ENCODE measurements around the gene TXNRD1.

TXNRD1 gene

GRCh38 chr12:104347374-104348075, 131.9 kb downstream of the TXNRD1 start (continued):
- no peak for TF ChIP-seq GLI2 (tag by site-specific recombination; IDR thresholded peaks at IDR 0.05; ENCODE audit: borderline replicate concordance, low read depth)

- Histone ChIP-seq H3K4me3 (ENCODE audit: low read depth, low read length) (no peak overlapping the region), H3K9me3 (ENCODE audit: control insufficient read depth, insufficient read depth, low read depth, low read length) (no peaks in the 10 kb centered on the region), H3K4me1 (ENCODE audit: control insufficient read depth, insufficient read depth, low read length) (no peaks in the 10 kb centered on the region), H3K27ac (ENCODE audit: extremely low read depth, low read depth, low read length) (no peak overlapping the region), H3K36me3 (ENCODE audit: control insufficient read depth in 2 of 2, insufficient read depth in 1 of 2, low read length in 2 of 2) (peaks cover 16 to 68% of the 10 kb centered on the region in 2 experiments; a peak in 2 of 3 replicates)
- ChIA-PET POLR2A (no interaction called here), CTCF (interaction anchor here (1.0 kb wide), 1 partner anchor 10 kb away, joined by 7 read pairs; no protein-coding TSS in a partner anchor)
- TF ChIP-seq ZIC2 (tag by site-specific recombination; IDR thresholded peaks at IDR 0.05) (no peak), ZNF558 (tag by site-specific recombination; IDR thresholded peaks at IDR 0.05) (no peak)
Observed at GRCh38 chr12:104348283-104348993, 132.9 kb downstream of the TXNRD1 start.

GRCh38 chr12:104348994-104349494, 133.5 kb downstream of the TXNRD1 start:
- Histone ChIP-seq H3K36me3 (ENCODE audit: control insufficient read depth in 2 of 2, insufficient read depth in 1 of 2, low read length in 2 of 2) (peaks cover 14 to 68% of the 10 kb centered on the region in 2 experiments; a peak in 2 of 3 replicates), H3K9me3 (ENCODE audit: control insufficient read depth, insufficient read depth, low read depth, low read length) (no peaks in the 10 kb centered on the region), H3K27ac (ENCODE audit: extremely low read depth, low read depth, low read length) (no peak overlapping the region), H3K4me1 (ENCODE audit: control insufficient read depth, insufficient read depth, low read length) (no peaks in the 10 kb centered on the region), H3K4me3 (ENCODE audit: low read depth, low read length) (no peak overlapping the region)
- ChIA-PET CTCF (interaction anchor here (1.0 to 1.1 kb wide), 2 partner anchors 10 to 33 kb away, joined by 5 to 7 read pairs; no protein-coding TSS in a partner anchor), POLR2A (no interaction called here)
- no peak for TF ChIP-seq ZNF426 (tag by site-specific recombination; IDR thresholded peaks at IDR 0.05)
- no peak for TF ChIP-seq ZNF747 (tag by site-specific recombination; IDR thresholded peaks at IDR 0.05)
- TF ChIP-seq ZNF560 (tag by site-specific recombination; IDR thresholded peaks at IDR 0.05; ENCODE audit: borderline replicate concordance): no peak

- Histone ChIP-seq H3K27ac (ENCODE audit: extremely low read depth, low read depth, low read length) (no peak overlapping the region), H3K4me3 (ENCODE audit: low read depth, low read length) (no peak overlapping the region), H3K9me3 (ENCODE audit: control insufficient read depth, insufficient read depth, low read depth, low read length) (no peaks in the 10 kb centered on the region), H3K36me3 (ENCODE audit: control insufficient read depth in 2 of 2, insufficient read depth in 1 of 2, low read length in 2 of 2) (peaks cover 14 to 77% of the 10 kb centered on the region in 2 experiments; a peak in 2 of 3 replicates), H3K4me1 (ENCODE audit: control insufficient read depth, insufficient read depth, low read length) (no peaks in the 10 kb centered on the region)
- ChIA-PET CTCF (interaction anchor here (0.6 to 1.1 kb wide), 2 partner anchors 11 to 32 kb away, joined by 3 to 5 read pairs; no protein-coding TSS in a partner anchor), POLR2A (no interaction called here)
- TF ChIP-seq ZBTB49 (tag by site-specific recombination; IDR thresholded peaks at IDR 0.05; ENCODE audit: low read depth) (no peak), ZNF658 (tag by site-specific recombination; IDR thresholded peaks at IDR 0.05) (no peak), ZBTB6 (tag by site-specific recombination; IDR thresholded peaks at IDR 0.05) (no peak), ZNF133 (tag by site-specific recombination; IDR thresholded peaks at IDR 0.05) (no peak), ZNF571 (tag by site-specific recombination; IDR thresholded peaks at IDR 0.05) (no peak), PRDM6 (tag by site-specific recombination; IDR thresholded peaks at IDR 0.05) (no peak), SALL2 (tag by site-specific recombination; IDR thresholded peaks at IDR 0.05; ENCODE audit: borderline replicate concordance) (no peak), REST (tag by site-specific recombination; IDR thresholded peaks at IDR 0.05) (no peak)
Observed at GRCh38 chr12:104350211-104351056, 134.9 kb downstream of the TXNRD1 start.
